ENCODE measurements around the gene CDK5R2.

GRCh38 chr2:218983263-218983933, 23.9 kb downstream of the CDK5R2 start:
- TF ChIP-seq CTCF (IDR thresholded peaks at IDR 0.05) (no peak), CEBPB (IDR thresholded peaks at IDR 0.05) (no peak)

Data from A549 (cell line).